H7 (cell line): Measurements from ENCODE around the gene RNF186. TPM values are rescaled to one million over a fixed set of nuclear protein-coding genes. Genes with fewer than 3 reads are reported as not detected.

Experiments
- DNase-seq: peaks from one replicate; pipeline ENCODE4 v3.0.0; 2012
- H3K27me3 ChIP-seq: 2 replicates; pipeline ENCODE4 v1.6.0; 2011; ENCODE audit warnings: mild to moderate bottlenecking, low read length; ENCODE audit not compliant: control insufficient read depth, insufficient read depth
- H3K36me3 ChIP-seq: replicated peaks from 2 replicates; pipeline ENCODE4 v1.5.1; 2011; ENCODE audit warnings: low read length; ENCODE audit not compliant: control insufficient read depth, insufficient read depth
- H3K4me3 ChIP-seq: 2 replicates; pipeline ENCODE4 v1.5.1; 2011; ENCODE audit warnings: low read depth, mild to moderate bottlenecking, control low read depth, low read length, moderate library complexity; ENCODE audit not compliant: insufficient read depth
- total RNA-seq: library from RNA; depleted of rRNA; stranded (reverse); fragments of >200 nt; shearing (Covaris generic); gene quantifications from 2 replicates; pipeline ENCODE4 v1.2.3, GENCODE V29; 2014; rRNA removed

RNF186 gene
- total RNA-seq, 1 experiment from 2014 or later: not detected

DNA sequence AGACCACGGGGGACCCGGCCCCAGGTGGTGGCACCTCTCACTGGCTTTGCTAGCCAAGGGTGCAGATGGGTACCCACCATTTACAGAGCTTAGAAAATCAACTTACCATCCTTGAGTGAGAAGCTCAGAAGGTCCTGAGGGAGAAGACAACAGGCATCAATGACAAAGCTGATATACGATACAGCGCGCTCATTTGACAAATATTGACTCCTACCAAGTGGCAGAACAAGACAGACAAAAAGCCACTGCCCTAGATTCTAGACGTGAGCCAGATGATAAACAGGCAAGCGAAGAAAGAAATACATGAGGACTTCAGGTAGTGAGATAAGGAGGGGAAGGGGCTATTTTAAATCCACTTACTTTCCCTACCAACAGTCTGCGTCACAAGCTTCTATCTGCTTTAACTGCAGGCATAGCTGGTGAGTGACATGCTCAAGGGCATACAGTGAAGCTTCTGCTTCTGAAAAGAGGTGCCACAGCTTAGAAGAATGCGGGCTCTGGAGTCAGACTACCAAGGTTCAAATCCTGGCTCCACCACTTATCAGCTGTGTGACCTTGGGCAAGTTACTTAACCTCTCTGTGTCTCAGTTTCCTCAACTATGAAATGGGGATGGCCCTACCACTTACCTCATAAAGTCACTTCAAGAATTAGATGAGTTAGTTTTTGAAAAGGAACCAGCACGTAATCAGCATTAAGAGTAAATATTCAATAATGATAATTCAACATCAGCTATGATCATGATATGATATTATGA, 44.5 kb downstream of the RNF186 start:
- Histone ChIP-seq H3K36me3 (no peaks in the 10 kb centered on the region), H3K27me3 (no peaks in the 10 kb centered on the region), H3K4me3 (no peak overlapping the region)
- no peak for DNase-seq

DNA sequence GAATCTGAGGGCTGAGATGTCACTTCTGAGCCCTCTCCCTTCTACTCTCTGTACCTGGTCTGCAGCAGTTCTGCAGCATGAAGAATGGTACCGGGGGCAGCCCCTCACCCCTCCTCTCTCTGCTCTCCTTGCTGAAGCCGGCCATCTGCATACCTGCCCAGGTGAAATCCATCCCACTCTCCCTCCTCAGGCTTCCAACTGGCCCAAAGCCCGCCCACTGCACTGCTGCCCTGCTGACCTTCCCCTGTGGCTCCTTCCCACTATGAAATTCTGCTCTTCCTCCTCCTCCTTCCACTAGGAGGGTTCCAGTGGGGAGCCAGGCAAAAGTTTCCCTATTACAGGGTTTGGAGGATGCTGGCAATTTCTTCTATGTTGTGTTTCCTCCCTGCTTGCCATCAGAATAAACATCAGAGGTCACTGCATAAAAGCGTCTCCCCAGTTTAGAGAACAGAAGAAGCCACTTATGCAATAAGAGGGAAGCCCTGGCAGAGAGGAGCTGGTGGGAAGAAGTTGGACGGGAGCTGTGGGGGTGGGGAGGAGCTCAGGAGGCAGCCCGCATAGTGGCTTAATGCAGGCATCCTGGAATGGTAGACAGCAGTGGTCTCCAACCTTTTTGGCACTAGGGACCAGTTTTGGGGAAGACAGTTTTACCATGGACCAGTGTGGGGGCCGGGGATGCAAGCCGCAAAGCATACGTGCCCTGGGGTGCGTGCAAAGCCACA, 45.7 kb downstream of the RNF186 start:
- Histone ChIP-seq H3K27me3 (no peaks in the 10 kb centered on the region), H3K4me3 (no peak overlapping the region), H3K36me3 (no peaks in the 10 kb centered on the region)
- DNase-seq: peak; percentile 67

DNA sequence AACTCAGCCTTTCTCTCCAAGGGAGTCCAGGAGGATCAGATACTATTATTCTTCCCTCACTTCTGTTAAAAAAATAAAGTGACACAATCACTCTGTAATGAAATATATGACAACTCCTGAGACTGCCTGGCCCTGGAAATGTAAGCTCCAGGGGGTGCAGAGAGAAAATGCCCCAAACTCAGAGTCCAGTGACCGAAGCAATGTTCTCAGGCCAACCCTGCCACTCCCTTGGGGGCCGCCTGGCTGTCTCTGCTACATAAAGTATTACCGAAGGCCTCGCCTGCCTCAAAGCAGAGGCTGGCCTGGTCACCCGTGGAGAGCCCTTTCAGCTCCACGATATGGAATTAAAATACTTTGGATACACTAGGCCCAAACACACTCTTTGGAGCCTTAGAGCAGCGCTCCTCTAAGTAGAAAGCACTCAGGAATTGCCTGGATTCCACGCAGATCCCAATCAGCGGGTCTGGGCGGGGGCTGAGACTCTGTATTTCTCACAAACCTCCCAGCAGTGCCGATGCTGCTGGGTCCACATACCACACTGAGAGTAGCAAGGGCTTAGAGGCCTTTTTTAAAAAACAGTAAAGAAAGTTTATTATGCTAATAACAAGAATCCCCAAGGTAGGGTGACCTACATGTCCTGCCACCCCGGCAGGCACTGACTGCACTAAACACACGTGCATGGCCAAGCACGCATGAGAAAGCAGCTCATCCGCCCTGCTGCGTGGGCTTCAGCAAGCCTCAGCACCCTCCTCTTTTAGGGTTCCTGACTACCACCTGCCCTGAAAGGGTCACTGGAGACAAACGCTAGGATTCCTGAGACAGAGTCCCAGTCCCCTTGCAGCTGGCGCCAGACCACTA, 46.5 kb downstream of the RNF186 start:
- Histone ChIP-seq H3K4me3 (no peak overlapping the region), H3K27me3 (no peaks in the 10 kb centered on the region), H3K36me3 (no peaks in the 10 kb centered on the region)
- no peak for DNase-seq

DNA sequence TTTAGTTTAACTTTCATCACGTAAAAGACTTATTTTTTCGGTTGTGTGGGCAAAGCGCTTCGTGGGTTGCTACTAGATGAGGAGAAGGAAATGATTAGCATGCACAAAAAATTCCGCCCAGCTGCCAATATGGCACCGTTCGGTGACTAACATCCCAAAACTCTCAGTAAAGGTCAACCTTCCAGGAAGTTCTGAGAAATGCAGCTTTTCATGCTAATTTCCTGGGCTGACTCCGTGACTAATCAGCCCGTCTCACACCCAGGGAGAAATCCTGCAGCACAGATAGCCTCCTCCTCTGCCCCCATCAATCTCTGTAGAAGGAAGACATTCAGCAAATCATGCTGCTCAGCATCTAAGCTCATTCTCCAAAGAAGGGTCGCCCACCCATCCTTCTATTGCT, 49.5 kb downstream of the RNF186 start:
- DNase-seq: no peak
- Histone ChIP-seq H3K4me3 (no peak overlapping the region), H3K36me3 (no peaks in the 10 kb centered on the region), H3K27me3 (no peaks in the 10 kb centered on the region)

DNA sequence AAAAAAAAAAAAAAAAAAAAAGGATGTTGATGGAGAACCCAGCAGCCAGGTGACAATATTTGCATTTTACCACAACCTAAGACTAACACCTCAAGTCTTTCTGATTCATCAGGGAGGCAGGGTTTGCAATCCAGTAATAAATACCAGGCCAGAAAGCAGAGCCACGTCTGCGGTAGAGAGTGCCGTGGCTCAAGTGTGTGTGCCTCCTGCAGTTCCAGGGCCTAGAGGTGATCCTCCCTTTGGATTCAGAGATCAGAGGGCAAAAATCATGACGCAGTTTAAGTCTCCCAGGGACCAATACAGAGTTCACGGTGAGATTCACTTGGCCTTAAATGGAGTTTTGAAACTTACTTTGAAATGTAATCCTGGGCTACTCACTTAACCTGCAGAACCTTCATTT, 50.2 kb downstream of the RNF186 start:
- Histone ChIP-seq H3K4me3 (no peak overlapping the region), H3K27me3 (no peaks in the 10 kb centered on the region), H3K36me3 (no peaks in the 10 kb centered on the region)
- no peak for DNase-seq

Other genes with a start within 250 kb of the RNF186 start
- gene NBL1, start 171.0 kb downstream of the RNF186 start, total RNA-seq: 26.9 and 47.4 TPM in 2 replicates
- 0.45 and 1.9 TPM in 2 replicates for gene HTR6, start 150.4 kb downstream of the RNF186 start, total RNA-seq
- 6.9 and 8.8 TPM in 2 replicates for gene TMCO4, start 15.4 kb downstream of the RNF186 start, total RNA-seq
- 8.2 and 12.5 TPM in 2 replicates for gene OTUD3, start 67.1 kb upstream of the RNF186 start, total RNA-seq
- not detected in 2 replicates for gene PLA2G2E, start 108.3 kb upstream of the RNF186 start, total RNA-seq
- 0.44 TPM in 1 of 2 replicates, not detected in the other for gene PLA2G2A, start 164.3 kb upstream of the RNF186 start, total RNA-seq